DMS53 (cell line): ENCODE results near the gene CDKN2C.
"Not testable (repeated sequence)": the region's sequence is repeated elsewhere in the genome, so short reads cannot be mapped to it uniquely, and the experiment has no call there.

Experiments used
- DNase-seq: peaks from one replicate; lab custom pipeline; 2025; lab: John Stamatoyannopoulos, UW

Gene CDKN2C

GRCh38 chr1:50979937-50980336 is 9.9 kb downstream of the CDKN2C start:
- DNase-seq, result no peak

- DNase-seq, result no peak
Measured at GRCh38 chr1:50980505-50980904, 10.5 kb downstream of the CDKN2C start.

GRCh38 chr1:50981741-50982140 is 11.7 kb downstream of the CDKN2C start:
- no peak for DNase-seq

GRCh38 chr1:50982611-50983010 is 12.6 kb downstream of the CDKN2C start:
- no peak for DNase-seq

- no peak for DNase-seq
Measured at GRCh38 chr1:50983219-50983802, 13.3 kb downstream of the CDKN2C start.

GRCh38 chr1:50985094-50985493 is 15.0 kb downstream of the CDKN2C start:
- no peak for DNase-seq

- no peak for DNase-seq
Measured at GRCh38 chr1:50986653-50987052, 16.6 kb downstream of the CDKN2C start.

- no peak for DNase-seq
Measured at GRCh38 chr1:50989694-50990093, 19.6 kb downstream of the CDKN2C start.

- no peak for DNase-seq
Measured at GRCh38 chr1:50992532-50993318, 22.7 kb downstream of the CDKN2C start.

- no peak for DNase-seq
Measured at GRCh38 chr1:50993645-50994044, 23.6 kb downstream of the CDKN2C start.

- no peak for DNase-seq
Measured at GRCh38 chr1:50994997-50995396, 25.0 kb downstream of the CDKN2C start.

GRCh38 chr1:50995651-50996050 is 25.6 kb downstream of the CDKN2C start:
- DNase-seq, result peak; percentile 30

GRCh38 chr1:50996083-50996482 is 26.0 kb downstream of the CDKN2C start:
- no peak for DNase-seq

GRCh38 chr1:50999375-50999774 is 29.3 kb downstream of the CDKN2C start:
- DNase-seq, result not testable (repeated sequence)

GRCh38 chr1:51000160-51000559 is 30.1 kb downstream of the CDKN2C start:
- DNase-seq, result peak; percentile 18

- no peak for DNase-seq
Measured at GRCh38 chr1:51000651-51001050, 30.6 kb downstream of the CDKN2C start.

- DNase-seq, result no peak
Measured at GRCh38 chr1:51002516-51002915, 32.5 kb downstream of the CDKN2C start.

GRCh38 chr1:51005549-51005948 is 35.5 kb downstream of the CDKN2C start:
- not testable (repeated sequence) for DNase-seq

- DNase-seq, result no peak
Measured at GRCh38 chr1:51009381-51009780, 39.3 kb downstream of the CDKN2C start.

GRCh38 chr1:51014878-51015277 is 44.8 kb downstream of the CDKN2C start:
- DNase-seq, result no peak

GRCh38 chr1:51019811-51020210 is 49.8 kb downstream of the CDKN2C start:
- no peak for DNase-seq
